ENCODE data around the gene SULT2B1. TPM values are rescaled to one million over a fixed set of nuclear protein-coding genes. Genes with fewer than 3 reads are reported as not detected.

Gene SULT2B1
- polyA plus RNA-seq, 1 donor from 2014 or later = not detected

DNA sequence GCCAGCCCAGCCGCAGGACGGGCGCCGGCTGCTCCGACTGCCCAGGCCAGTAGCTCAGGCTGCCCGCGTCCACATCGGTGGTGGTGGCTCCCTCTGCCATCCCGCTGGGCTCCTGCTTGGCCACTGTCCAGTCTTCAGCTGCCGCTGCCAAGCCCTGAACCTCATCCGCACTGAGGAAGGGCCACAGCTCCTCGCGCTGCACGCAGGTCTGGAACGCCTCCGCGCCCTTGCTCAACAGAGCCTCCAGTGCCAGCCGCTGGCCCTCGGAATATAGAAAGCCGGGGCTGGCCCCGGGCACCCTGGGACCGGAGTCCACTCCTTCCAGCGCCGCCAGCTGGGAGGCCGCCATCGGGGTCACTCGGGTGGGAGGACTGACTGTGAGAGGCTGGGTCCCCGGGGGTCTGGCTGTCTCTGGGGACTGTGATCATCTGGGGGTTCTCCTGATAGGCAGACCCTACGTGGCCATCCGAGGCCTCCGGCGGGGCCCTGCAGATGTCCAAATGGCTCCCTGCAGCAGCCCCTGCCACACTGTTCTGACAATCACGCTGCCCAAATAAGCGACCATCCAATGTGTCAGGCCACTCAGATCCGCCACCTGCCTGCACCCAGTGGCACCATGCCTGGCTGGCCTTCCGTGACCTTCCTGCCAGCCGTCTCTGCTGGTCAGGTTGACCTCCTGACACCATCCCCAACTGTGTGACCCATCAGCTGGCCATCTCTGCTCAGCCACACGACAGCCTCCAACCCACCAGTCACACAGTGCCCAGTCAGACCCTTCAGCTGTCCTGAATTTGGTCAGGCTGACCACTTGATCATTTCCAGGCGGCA, 61.3 kb downstream of the SULT2B1 start:
- TF ChIP-seq EP300 (conservative IDR thresholded peaks at IDR 0.05; ENCODE audit: poor library complexity, severe bottlenecking) (no peak), POLR2AphosphoS5 (IDR thresholded peaks at IDR 0.05) (no peak), RAD21 (conservative IDR thresholded peaks at IDR 0.05) (no peak), MXI1 (conservative IDR thresholded peaks at IDR 0.05; ENCODE audit: poor library complexity, severe bottlenecking) (no peak), SMC3 (conservative IDR thresholded peaks at IDR 0.05; ENCODE audit: poor library complexity) (no peak), TAF1 (IDR thresholded peaks at IDR 0.05; ENCODE audit: low read depth) (no peak), EZH2 (IDR thresholded peaks at IDR 0.05; ENCODE audit: borderline replicate concordance, insufficient read depth, low read length, poor library complexity, severe bottlenecking) (no peak)
- TF ChIP-seq, protein P1, sequence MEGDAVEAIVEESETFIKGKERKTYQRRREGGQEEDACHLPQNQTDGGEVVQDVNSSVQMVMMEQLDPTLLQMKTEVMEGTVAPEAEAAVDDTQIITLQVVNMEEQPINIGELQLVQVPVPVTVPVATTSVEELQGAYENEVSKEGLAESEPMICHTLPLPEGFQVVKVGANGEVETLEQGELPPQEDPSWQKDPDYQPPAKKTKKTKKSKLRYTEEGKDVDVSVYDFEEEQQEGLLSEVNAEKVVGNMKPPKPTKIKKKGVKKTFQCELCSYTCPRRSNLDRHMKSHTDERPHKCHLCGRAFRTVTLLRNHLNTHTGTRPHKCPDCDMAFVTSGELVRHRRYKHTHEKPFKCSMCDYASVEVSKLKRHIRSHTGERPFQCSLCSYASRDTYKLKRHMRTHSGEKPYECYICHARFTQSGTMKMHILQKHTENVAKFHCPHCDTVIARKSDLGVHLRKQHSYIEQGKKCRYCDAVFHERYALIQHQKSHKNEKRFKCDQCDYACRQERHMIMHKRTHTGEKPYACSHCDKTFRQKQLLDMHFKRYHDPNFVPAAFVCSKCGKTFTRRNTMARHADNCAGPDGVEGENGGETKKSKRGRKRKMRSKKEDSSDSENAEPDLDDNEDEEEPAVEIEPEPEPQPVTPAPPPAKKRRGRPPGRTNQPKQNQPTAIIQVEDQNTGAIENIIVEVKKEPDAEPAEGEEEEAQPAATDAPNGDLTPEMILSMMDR (IDR thresholded peaks at IDR 0.05; ENCODE audit: poor library complexity, severe bottlenecking) = no peak
- TF ChIP-seq, protein P2, sequence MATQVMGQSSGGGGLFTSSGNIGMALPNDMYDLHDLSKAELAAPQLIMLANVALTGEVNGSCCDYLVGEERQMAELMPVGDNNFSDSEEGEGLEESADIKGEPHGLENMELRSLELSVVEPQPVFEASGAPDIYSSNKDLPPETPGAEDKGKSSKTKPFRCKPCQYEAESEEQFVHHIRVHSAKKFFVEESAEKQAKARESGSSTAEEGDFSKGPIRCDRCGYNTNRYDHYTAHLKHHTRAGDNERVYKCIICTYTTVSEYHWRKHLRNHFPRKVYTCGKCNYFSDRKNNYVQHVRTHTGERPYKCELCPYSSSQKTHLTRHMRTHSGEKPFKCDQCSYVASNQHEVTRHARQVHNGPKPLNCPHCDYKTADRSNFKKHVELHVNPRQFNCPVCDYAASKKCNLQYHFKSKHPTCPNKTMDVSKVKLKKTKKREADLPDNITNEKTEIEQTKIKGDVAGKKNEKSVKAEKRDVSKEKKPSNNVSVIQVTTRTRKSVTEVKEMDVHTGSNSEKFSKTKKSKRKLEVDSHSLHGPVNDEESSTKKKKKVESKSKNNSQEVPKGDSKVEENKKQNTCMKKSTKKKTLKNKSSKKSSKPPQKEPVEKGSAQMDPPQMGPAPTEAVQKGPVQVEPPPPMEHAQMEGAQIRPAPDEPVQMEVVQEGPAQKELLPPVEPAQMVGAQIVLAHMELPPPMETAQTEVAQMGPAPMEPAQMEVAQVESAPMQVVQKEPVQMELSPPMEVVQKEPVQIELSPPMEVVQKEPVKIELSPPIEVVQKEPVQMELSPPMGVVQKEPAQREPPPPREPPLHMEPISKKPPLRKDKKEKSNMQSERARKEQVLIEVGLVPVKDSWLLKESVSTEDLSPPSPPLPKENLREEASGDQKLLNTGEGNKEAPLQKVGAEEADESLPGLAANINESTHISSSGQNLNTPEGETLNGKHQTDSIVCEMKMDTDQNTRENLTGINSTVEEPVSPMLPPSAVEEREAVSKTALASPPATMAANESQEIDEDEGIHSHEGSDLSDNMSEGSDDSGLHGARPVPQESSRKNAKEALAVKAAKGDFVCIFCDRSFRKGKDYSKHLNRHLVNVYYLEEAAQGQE (IDR thresholded peaks at IDR 0.05; ENCODE audit: borderline replicate concordance) = no peak
- Histone ChIP-seq H3K9ac (ENCODE audit: low read length) (no peak overlapping the region), H3K4me2 (ENCODE audit: low read length) (no peak overlapping the region), H3K79me2 (replicated peaks; ENCODE audit: insufficient read depth, low read length) (peaks cover 17% of the 10 kb centered on the region), H3K4me3 (ENCODE audit: low read length) (no peak overlapping the region), H3K9me3 (ENCODE audit: low read length) (no peaks in the 10 kb centered on the region), H3K27me3 (ENCODE audit: insufficient read depth, low read depth, low read length) (no peaks in the 10 kb centered on the region), H2AFZ (ENCODE audit: low read depth, low read length) (no peak overlapping the region), H3K9me2 (ENCODE audit: insufficient read depth, low read length) (no peaks in the 10 kb centered on the region), H3K27ac (ENCODE audit: low read length) (no peak overlapping the region), H3K36me3 (ENCODE audit: insufficient read depth, low read length) (peaks cover 3% of the 10 kb centered on the region), H3F3A (ENCODE audit: insufficient read depth, low read length, poor library complexity, severe bottlenecking) (no peaks in the 10 kb centered on the region), H4K20me1 (ENCODE audit: insufficient read depth) (peaks cover 4% of the 10 kb centered on the region)

DNA sequence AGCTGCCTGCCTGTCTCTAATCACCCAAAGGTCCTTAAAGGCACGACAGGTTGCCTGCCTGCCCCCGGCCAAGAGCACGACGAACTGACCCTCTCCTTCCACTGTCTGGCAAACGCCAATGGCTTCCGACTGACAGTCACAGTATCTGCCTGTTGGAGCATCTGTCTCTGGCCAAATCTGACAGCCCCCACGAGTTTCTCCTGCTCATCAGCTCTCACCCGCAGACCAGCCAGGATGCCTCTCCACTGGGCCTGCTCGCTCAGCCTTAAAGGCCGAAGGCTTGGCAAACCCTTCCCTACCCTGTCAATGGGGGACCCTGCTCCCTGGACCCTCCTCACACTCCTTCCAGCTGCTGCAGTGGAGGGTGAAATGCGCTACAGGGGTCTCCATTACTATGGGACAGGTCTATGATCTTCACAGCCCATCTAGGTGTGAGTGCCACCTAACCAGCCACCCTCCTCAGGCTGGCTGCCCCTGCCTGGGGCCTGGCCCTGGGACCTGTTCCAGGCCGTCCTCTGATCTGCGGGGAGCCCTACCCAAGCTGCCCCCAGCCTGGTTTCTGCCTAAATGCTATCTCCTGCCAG, 62.0 kb downstream of the SULT2B1 start:
- Histone ChIP-seq H3K9ac (ENCODE audit: low read length) (no peak overlapping the region), H3K9me3 (ENCODE audit: low read length) (no peaks in the 10 kb centered on the region), H3K4me2 (ENCODE audit: low read length) (no peak overlapping the region), H3F3A (ENCODE audit: insufficient read depth, low read length, poor library complexity, severe bottlenecking) (no peaks in the 10 kb centered on the region), H3K27me3 (ENCODE audit: insufficient read depth, low read depth, low read length) (no peaks in the 10 kb centered on the region), H4K20me1 (ENCODE audit: insufficient read depth) (peaks cover 4% of the 10 kb centered on the region), H2AFZ (ENCODE audit: low read depth, low read length) (no peak overlapping the region), H3K79me2 (replicated peaks; ENCODE audit: insufficient read depth, low read length) (peaks cover 24% of the 10 kb centered on the region), H3K4me3 (ENCODE audit: low read length) (no peak overlapping the region), H3K36me3 (ENCODE audit: insufficient read depth, low read length) (peaks cover 3% of the 10 kb centered on the region), H3K9me2 (ENCODE audit: insufficient read depth, low read length) (no peaks in the 10 kb centered on the region), H3K27ac (ENCODE audit: low read length) (no peak overlapping the region)
- TF ChIP-seq, protein P2 (IDR thresholded peaks at IDR 0.05; ENCODE audit: borderline replicate concordance) = no peak
- TF ChIP-seq EP300 (conservative IDR thresholded peaks at IDR 0.05; ENCODE audit: poor library complexity, severe bottlenecking) (no peak), SMC3 (conservative IDR thresholded peaks at IDR 0.05; ENCODE audit: poor library complexity) (no peak), TAF1 (IDR thresholded peaks at IDR 0.05; ENCODE audit: low read depth) (no peak), MXI1 (conservative IDR thresholded peaks at IDR 0.05; ENCODE audit: poor library complexity, severe bottlenecking) (no peak), RAD21 (conservative IDR thresholded peaks at IDR 0.05) (no peak)
- TF ChIP-seq, protein P1 (IDR thresholded peaks at IDR 0.05; ENCODE audit: poor library complexity, severe bottlenecking) = no peak

All from neural cell (in vitro differentiated cells).